Right renal pelvis (tissue), 4 donors: ENCODE data around the gene TMEM62. TPM values are rescaled to one million over a fixed set of nuclear protein-coding genes. Genes with fewer than 3 reads are reported as not detected.
"Not testable (repeated sequence)": the region's sequence is repeated elsewhere in the genome, so short reads cannot be mapped to it uniquely, and the experiment has no call there.

Source experiments
- DNase-seq, 4 donors: peaks; one replicate each; pipeline ENCODE4 v3.0.0-alpha.2; 2013; ENCODE audit warnings: low read depth in 4 of 4, low spot score in 3 of 4, missing footprints in 1 of 4
- polyA plus RNA-seq, 4 donors: library from polyadenylated mRNA; unstranded; fragments of 120-200 nt; gene quantifications; one replicate each; pipeline ENCODE4 v1.2.1, GENCODE V29; 2013; ENCODE audit not compliant: insufficient read length in 4 of 4

TMEM62 gene
- polyA plus RNA-seq, 4 donors: 14.8 to 17.7 (median 15.3) TPM

GRCh38 chr15:43169888-43170287 is 36.5 kb downstream of the TMEM62 start:
- DNase-seq: no peak

DNA sequence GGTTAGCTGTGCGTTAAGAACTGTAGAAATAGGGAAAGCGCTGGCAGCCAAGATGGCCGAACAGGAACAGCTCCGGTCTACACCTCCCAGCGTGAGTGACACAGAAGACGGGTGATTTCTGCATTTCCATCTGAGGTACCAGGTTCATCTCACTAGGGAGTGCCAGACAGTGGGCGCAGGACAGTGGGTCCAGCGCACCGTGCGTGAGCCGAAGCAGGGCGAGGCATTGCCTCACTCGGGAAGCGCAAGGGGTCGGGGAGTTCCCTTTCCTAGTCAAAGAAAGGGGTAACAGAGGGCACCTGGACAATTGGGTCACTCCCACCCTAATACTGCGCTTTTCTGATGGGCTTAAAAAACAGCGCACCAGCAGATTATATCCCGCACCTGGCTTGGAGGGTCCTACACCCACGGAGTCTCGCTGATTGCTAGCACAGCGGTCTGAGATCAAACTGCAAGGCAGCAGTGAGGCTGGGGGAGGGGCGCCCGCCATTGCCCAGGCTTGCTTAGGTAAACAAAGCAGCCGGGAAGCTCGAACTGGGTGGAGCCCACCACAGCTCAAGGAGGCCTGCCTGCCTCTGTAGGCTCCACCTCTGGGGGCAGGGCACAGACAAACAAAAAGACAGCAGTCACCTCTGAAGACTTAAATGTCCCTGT is 42.4 kb downstream of the TMEM62 start:
- DNase-seq: not testable (repeated sequence)

- not testable (repeated sequence) for DNase-seq
Measured at GRCh38 chr15:43177147-43177546, 43.8 kb downstream of the TMEM62 start.

DNA sequence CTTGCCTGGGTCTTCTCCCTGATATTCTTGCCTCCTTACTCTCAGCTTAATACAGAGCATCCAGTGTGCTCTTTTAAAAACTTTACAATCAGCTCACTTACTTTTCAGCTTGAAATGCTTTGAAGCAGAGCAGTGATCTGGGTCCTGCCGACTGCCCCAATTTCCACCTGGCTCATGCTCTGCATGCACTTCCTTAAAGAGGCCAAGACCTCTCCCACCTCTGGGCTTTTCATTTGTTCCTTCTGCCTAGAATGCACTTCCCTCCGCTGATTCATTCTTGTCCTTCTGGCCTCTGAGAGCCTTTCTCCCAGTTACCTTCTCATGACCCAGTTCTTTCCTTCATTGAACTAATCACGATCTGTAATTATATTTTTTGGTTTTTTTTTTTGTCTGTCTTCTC is 49.9 kb downstream of the TMEM62 start:
- no peak for DNase-seq

DNA sequence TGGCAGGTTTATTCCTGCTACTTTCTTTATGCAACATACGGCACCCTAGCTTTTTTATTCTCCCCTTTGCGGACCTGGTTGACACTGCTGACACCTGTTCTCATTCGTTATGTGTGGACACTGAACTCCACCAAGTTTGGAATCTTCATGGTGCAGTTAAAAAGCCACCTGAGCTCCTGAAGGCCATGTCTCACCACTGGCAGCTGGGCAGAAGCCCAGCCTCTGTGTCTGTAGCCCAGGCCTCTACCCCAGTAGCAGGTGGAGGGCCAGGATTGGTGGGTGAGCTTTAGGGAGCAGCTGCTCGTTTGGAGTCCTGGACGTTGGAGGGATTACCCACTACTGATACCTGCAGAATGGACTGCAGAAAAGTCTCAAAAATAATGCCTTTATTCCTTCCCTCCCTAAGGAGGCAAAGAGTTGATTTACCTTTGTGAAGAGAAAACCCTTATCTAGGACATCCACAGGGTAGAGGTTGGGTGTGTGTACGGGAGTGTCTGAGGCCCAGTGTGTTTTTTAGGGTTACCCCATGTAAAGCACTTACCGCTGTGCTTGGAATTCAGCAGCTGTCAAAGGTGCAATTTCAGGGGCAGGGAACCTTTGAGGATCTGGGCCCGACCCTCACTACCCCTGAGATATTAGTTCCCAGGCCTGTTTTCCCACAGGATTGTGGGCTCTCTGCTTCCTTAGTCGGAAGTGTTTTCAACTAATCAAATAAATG is 51.2 kb downstream of the TMEM62 start:
- DNase-seq: no peak

GRCh38 chr15:43185157-43186002 is 52.0 kb downstream of the TMEM62 start, which contains the start of gene CCNDBP1:
Gene CCNDBP1 (plus strand): TSS chr15:43185403. CDS start chr15:43185499, 96 bp downstream.
- DNase-seq: peak; percentile 44 to 59 (median 52)

GRCh38 chr15:43186003-43186353 is 52.6 kb downstream of the TMEM62 start:
- DNase-seq: no peak

DNA sequence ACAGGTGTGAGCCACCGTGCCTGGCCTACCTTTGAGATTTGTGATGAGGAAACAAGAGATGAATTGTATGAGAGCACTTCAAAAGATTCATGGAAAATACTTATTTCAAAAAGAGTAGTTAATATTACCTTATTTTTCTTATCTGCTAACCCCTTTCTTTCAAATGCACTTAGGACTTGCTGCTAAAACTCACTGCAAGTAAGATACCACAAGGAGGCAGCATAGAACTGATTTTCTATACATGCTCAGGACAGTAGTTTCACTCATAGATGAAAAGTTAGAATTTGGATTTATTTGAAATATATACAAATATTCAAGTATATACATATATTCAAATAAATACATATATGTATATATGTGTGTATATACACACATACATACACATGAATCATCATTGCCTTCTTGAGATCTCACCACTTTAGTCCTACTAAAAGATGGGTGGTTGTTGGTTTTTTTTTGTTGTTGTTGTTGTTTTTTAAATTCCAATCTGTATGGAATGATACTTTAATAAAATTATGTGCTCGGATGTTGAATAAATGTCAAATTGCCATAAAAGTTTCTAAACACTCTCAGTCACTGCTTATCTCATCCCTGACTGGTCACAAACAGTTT is 54.3 kb downstream of the TMEM62 start:
- DNase-seq: no peak

GRCh38 chr15:43189296-43189695 is 55.9 kb downstream of the TMEM62 start:
- no peak for DNase-seq

DNA sequence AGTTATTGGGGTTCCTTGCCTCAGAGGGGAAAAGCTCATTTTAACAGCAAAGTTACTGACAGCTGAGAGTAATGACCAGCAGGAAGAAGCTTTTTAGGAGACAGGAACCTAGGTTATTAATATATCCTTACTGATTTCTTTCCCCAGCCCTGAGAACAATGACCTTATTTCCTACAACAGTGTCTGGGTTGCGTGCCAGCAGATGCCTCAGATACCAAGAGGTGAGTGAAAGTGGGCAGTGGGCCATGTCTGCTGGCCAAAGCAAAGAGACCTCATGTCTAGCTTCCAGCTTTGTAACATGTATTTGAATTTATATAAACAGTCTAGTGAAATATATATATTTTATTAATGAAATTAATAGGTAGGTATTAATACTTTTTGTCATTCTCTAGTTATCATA is 56.8 kb downstream of the TMEM62 start:
- DNase-seq: no peak

DNA sequence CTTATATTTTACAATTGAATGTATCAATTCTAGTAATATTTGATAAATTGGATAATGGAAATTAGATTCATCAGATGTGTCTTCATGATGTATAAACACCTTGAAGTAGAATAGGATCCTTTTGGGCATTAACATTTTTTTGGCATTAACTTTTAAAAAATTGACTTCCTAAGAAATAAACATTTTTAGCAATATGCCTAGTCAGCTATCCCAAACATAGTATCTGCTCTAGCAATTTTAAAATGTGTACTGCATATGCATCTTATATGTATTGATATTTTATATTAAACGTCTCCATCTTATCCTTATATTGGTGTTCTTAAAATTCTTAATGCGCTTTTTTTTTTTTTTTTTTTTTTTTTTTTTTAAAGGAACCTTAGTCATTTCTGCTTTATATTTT is 60.3 kb downstream of the TMEM62 start:
- no peak for DNase-seq

GRCh38 chr15:43194795-43195194 is 61.4 kb downstream of the TMEM62 start:
- DNase-seq: no peak

DNA sequence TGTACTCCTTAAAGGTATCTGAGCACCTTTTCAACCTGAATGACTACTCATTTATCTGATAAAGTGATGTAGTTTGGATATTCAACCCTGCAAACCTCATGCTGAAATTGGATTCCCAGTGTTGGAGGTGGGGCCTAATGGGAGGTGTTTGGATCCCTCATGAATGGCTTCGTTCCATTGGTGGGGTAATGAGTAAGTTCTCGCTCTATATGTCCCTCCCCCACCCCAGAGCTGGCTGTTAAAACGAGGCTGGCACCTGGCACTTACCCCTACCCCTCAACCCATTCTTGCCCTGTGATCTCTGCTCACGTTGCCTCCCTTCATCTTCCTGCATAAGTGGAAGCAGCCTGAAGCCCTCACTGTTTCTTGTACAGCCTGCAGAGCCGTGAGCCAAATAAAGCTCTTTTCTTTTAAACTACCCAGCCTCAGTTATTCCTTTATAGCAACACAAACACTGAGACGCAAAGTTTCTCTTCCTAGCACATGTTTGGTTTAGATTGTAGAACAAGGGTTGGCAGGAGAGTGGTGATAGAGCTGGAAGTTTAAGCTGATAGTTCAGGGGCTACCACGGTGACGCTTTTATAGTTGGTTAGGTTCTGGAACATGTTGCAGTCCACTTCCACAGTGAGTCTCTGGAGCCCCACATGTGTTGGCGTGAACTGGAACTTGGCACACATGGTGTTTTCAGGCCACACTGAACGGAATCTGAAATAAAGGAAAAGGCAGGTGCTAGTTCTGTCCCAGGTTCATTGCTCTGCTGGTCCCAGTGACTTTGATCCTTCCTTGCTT is 63.6 kb downstream of the TMEM62 start:
- DNase-seq: no peak

DNA sequence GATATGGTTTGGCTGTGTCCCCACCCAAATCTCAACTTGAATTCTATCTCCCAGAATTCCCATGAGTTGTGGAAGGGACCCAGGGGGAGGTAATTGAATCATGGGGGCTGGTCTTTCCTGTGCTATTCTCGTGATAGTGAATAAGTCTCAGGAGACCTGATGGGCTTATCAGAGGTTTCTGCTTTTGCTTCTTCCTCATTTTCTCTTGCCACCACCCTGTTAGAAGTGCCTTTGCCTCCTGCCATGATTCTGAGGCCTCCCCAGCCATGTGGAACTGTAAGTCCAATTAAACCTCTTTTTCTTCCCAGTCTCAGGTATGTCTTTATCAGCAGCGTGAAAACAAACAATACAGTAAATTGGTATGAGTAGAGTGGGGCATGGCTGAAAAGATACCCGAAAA is 64.4 kb downstream of the TMEM62 start:
- DNase-seq: not testable (repeated sequence)

- not testable (repeated sequence) for DNase-seq
Measured at GRCh38 chr15:43198556-43198955, 65.2 kb downstream of the TMEM62 start.

DNA sequence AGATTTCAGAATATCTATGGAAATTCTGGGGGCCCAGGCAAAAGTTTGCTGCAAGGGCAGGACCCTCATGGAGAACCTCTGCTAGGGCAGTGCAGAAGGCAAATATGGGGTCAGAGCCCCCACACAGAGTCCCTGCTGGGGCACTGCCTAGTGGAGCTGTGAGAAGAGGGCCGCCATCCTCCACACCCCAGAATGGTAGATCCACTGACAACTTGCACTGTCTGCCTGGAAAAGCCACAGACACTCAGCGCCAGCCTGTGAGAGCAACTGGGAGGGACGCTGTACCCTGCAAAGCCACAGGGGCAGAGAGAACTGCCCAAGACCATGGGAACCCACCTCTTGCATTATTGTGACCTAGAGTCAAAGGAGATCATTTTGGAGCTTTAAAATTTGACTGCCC is 65.6 kb downstream of the TMEM62 start:
- DNase-seq: no peak

DNA sequence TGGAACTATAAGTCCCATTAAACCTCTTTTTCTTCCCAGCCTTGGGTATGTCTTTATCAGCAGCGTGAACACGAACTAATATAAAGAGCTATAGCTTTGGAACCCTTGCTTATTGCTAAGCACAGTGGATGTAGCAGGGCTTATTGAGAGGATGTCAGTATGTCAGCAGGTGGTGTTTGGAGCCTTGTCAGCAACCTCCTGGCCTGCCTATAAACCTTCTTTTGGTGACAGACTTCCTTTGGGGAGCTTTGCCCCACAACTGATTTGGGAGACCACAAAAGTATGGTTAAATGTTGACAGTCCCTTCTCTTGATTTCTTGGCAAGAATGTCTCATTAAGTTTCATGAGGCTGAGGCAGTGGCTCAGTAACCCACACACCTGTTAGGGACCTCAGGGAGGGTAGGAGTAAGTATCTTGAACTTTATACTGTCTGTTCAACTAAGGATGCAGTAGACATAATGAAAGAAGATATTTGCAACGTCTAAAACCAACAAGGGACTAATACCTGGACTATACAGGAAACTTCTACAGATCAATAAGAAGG is 66.6 kb downstream of the TMEM62 start:
- DNase-seq: no peak

- DNase-seq: no peak
Measured at GRCh38 chr15:43204016-43204901, 70.9 kb downstream of the TMEM62 start.

DNA sequence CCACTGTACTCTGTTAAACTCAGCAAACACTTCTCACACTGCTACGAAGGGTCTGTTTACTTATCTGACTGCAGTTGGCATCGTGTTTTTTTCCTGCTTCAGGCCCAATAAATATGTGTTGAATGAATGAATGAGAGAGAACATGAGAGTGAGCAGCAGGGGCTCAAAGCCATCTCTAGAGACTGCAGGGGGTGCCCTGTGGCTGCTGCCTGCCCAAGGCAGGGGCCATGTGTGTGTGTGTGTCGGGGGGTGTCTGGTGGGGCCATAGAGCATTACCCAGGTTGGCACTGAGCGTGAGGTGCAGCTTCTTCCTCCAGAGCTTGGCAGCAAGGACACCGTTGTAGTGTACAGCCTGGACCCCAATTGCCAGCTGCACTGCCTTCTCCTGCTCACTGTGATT is 72.7 kb downstream of the TMEM62 start:
- DNase-seq: no peak
